K562 (cell line): ENCODE results near the gene NFATC4. TPM values are rescaled to one million over a fixed set of nuclear protein-coding genes. Genes with fewer than 3 reads are reported as not detected.

Experiments used
- ATF3 ChIP-seq, 2 experiments: fragments of 450-650 bp in 1 of 2; sonication (generic) in 1 of 2; formaldehyde crosslinking in 1 of 2; IDR thresholded peaks in 1 of 2; conservative IDR thresholded peaks in 1 of 2; 2 replicates each; pipeline versions ENCODE4 v1.6.1 to v1.8.1; 2016 to 2023; ENCODE audit warnings: mild to moderate bottlenecking in 2 of 2, moderate library complexity in 2 of 2, inconsistent platforms in 1 of 2, missing genetic modification reagents in 1 of 2
- BCL6 ChIP-seq: fragments of 250-450 bp; sonication (Bioruptor Pico); IDR thresholded peaks from 2 replicates; pipeline ENCODE4 v1.4.0; 2020
- CREB3 ChIP-seq: fragments of 450-650 bp; conservative IDR thresholded peaks from 2 replicates; pipeline ENCODE4 v1.6.1; 2016; ENCODE audit warnings: missing genetic modification characterization, low read depth, mild to moderate bottlenecking, missing compliant biosample characterization, moderate library complexity
- CREB3L1 ChIP-seq: fragments of 450-650 bp; IDR thresholded peaks from 2 replicates; pipeline ENCODE4 v1.6.1; 2014; ENCODE audit warnings: low read depth, mild to moderate bottlenecking, moderate library complexity, borderline replicate concordance
- CREBBP ChIP-seq: IDR thresholded peaks from one replicate; pipeline ENCODE4 v1.6.1; 2012; ENCODE audit warnings: low read depth, mild to moderate bottlenecking, control low read depth, inconsistent platforms, low read length
- HDAC3 ChIP-seq: fragments of 450-650 bp; IDR thresholded peaks from 2 replicates; pipeline ENCODE4 v1.6.1; 2018; ENCODE audit warnings: borderline replicate concordance, mild to moderate bottlenecking, moderate library complexity; ENCODE audit not compliant: partially characterized antibody
- MAFK ChIP-seq: IDR thresholded peaks from 2 replicates; pipeline ENCODE4 v1.6.1; 2011; ENCODE audit warnings: low read length, improper control_type of control experiment
- MYC ChIP-seq, 2 experiments: fragments of 250-450 bp in 1 of 2; sonication (Bioruptor Pico) in 1 of 2; IDR thresholded peaks; 2 replicates each; pipeline versions ENCODE4 v1.5.1 to v1.6.1; 2012 to 2021; ENCODE audit warnings: low read depth in 2 of 2, borderline replicate concordance in 1 of 2, improper control_type of control experiment in 1 of 2, low read length in 1 of 2, mild to moderate bottlenecking in 1 of 2, moderate library complexity in 1 of 2
- NR1H2 ChIP-seq: sonication (generic); formaldehyde crosslinking; IDR thresholded peaks from 2 replicates; pipeline ENCODE4 v1.4.0; 2020; ENCODE audit warnings: mild to moderate bottlenecking, missing genetic modification reagents
- POLR2AphosphoS5 ChIP-seq: IDR thresholded peaks from 2 replicates; pipeline ENCODE4 v1.6.1; 2011; ENCODE audit warnings: mild to moderate bottlenecking, low read depth, low read length, moderate library complexity; ENCODE audit not compliant: control insufficient read depth, insufficient read depth
- RAD21 ChIP-seq, 2 experiments: fragments of 250-450 bp in 1 of 2; fragments of 450-650 bp in 1 of 2; sonication (Bioruptor Pico) in 1 of 2; formaldehyde crosslinking in 1 of 2; IDR thresholded peaks in 1 of 2; conservative IDR thresholded peaks in 1 of 2; 2 replicates each; pipeline versions ENCODE4 v1.4.0 to v1.8.0; 2020 to 2022; ENCODE audit warnings: mild to moderate bottlenecking in 2 of 2, moderate library complexity in 1 of 2
- TAL1 ChIP-seq: fragments of 450-650 bp; IDR thresholded peaks from 2 replicates; pipeline ENCODE4 v1.6.1; 2016; ENCODE audit warnings: mild to moderate bottlenecking
- THAP12 ChIP-seq: fragments of 250-450 bp; sonication (Bioruptor Pico); IDR thresholded peaks from 2 replicates; pipeline ENCODE4 v1.9.0; 2021; ENCODE audit warnings: mild to moderate bottlenecking, inconsistent platforms
- ZBTB12 ChIP-seq: fragments of 250-450 bp; sonication (Bioruptor Pico); IDR thresholded peaks from 2 replicates; pipeline ENCODE4 v1.4.0; 2020
- ZNF174 ChIP-seq: fragments of 250-450 bp; sonication (Bioruptor Pico); IDR thresholded peaks from 2 replicates; pipeline ENCODE4 v1.4.0; 2020; ENCODE audit warnings: mild to moderate bottlenecking
- ZNF212 ChIP-seq: fragments of 450-650 bp; formaldehyde crosslinking; IDR thresholded peaks from 2 replicates; pipeline ENCODE4 v1.4.0; 2020; ENCODE audit warnings: mild to moderate bottlenecking
- ZNF444 ChIP-seq: fragments of 250-450 bp; sonication (Bioruptor Pico); IDR thresholded peaks from 2 replicates; pipeline ENCODE4 v1.4.0; 2020; ENCODE audit warnings: mild to moderate bottlenecking, moderate library complexity
- ZNF778 ChIP-seq: fragments of 450-650 bp; formaldehyde crosslinking; IDR thresholded peaks from 2 replicates; pipeline ENCODE4 v1.4.0; 2020; ENCODE audit warnings: mild to moderate bottlenecking, moderate library complexity
- polyA plus RNA-seq, 8 experiments: library from polyadenylated mRNA; depleted of rRNA in 4 of 8; stranded (reverse) in 5 of 8; unstranded in 3 of 8; fragments of >200 nt; fragmentation: Nextera tagmentation in 2 of 8; fragmentation: Illumina TruSeq in 1 of 8; extraction: Ambion mirVana in 2 of 8; extraction: Trizol in 1 of 8; gene quantifications; 2 replicates each; pipeline versions ENCODE4 v1.2.1 to v1.2.3, GENCODE V29; 2011 to 2014; ENCODE audit warnings: inconsistent platforms in 1 of 8, missing spikeins in 1 of 8
- total RNA-seq, 7 experiments: library from RNA; depleted of rRNA in 6 of 7; stranded (reverse); fragments of >200 nt in 6 of 7; fragmentation: Illumina TruSeq in 2 of 7; extraction: Trizol in 2 of 7; gene quantifications; 2 replicates each; pipeline versions ENCODE4 v1.2.1 to v1.2.3, GENCODE V29; 2011 to 2021; ENCODE audit warnings: low replicate concordance in 1 of 7

NFATC4 gene
- total and polyA plus RNA-seq, 9 of the 15 experiments (the other 6 are each of a cell fraction or from before 2014, with no cell fraction given), result 0.25 to 3.8 (median 0.78) TPM; not detected in 1

GRCh38 chr14:24332268-24332993 is 35.6 kb upstream of the NFATC4 start (continued):
- TF ChIP-seq CREB3L1, result no peak
- no peak for TF ChIP-seq ZNF778 (CRISPR knock-in tag)
- no peak for TF ChIP-seq MYC (IDR thresholded peaks at IDR 0.05; ENCODE audit: low read depth, low read length)
- TF ChIP-seq MYC (CRISPR knock-in tag; IDR thresholded peaks at IDR 0.05; ENCODE audit: borderline replicate concordance, low read depth), result no peak
- TF ChIP-seq CREB3, result no peak
- TF ChIP-seq CREBBP, result no peak
- peak; percentile 55; the same call in 1 of the 2 replicates for TF ChIP-seq ATF3 (IDR thresholded peaks at IDR 0.05)
- TF ChIP-seq ATF3 (CRISPR knock-in tag; conservative IDR thresholded peaks at IDR 0.05), result no peak
- no peak for TF ChIP-seq MAFK
- no peak for TF ChIP-seq THAP12 (CRISPR knock-in tag)
- TF ChIP-seq NR1H2, result no peak
- peak; percentile 33 to 48; a peak in 3 of 4 replicates for TF ChIP-seq RAD21 (CRISPR knock-in tag; conservative IDR thresholded peaks at IDR 0.05 in 1 of 2, IDR thresholded peaks at IDR 0.05 in 1 of 2)
- no peak for TF ChIP-seq ZNF174 (CRISPR knock-in tag)
- TF ChIP-seq ZNF212 (CRISPR knock-in tag), result no peak
- TF ChIP-seq TAL1, result no peak
- no peak for TF ChIP-seq BCL6 (CRISPR knock-in tag)
- no peak for TF ChIP-seq ZBTB12 (CRISPR knock-in tag)
- TF ChIP-seq ZNF444, result no peak
- TF ChIP-seq POLR2AphosphoS5, result no peak
- no peak for TF ChIP-seq HDAC3
